Embryonic facial prominence (tissue), 1 donor: ENCODE measurements around the gene KRTAP10-8.
"Not testable (repeated sequence)": the region's sequence is repeated elsewhere in the genome, so short reads cannot be mapped to it uniquely, and the experiment has no call there.

Experiments
- DNase-seq: peaks from one replicate; pipeline ENCODE4 v3.0.0-alpha.2; 2016; ENCODE audit errors: extremely low spot score

Gene KRTAP10-8

DNA sequence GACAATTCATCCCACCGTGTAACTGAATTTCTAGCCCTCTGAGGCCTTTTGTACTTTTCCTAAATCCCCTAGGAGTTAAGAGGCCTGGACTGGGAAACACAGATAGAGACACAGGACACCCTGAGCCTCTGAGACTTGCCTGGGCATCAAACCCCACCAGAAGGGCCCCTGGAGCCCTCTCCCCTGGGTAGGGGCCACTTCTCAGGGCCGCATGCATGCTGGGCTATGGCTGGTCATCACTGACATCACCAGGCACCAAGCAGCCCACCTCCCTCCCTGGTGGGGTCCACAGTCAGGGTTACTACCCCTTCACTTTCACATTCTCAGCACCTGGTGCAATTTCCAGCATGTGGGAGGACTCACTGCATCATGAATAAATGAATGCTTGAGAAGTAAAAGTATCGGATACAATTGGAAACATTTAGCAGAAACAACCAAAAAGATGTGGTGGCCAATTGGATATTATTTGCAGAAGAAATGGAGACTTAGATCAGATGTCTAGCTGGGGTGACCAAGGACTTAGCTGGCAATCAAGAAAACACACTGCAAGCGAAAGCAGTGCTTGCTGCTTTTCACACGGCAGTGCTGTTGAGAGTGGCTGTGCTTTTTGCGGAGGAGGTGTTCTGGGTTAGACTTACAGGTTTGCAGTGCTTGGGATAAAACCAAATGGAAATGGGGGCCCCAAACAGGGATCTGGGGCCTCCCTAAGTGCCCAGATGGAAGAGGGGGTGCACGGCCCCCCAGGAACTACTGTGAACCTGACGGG lies 12.4 kb upstream of the KRTAP10-8 start:
- no peak for DNase-seq

DNA sequence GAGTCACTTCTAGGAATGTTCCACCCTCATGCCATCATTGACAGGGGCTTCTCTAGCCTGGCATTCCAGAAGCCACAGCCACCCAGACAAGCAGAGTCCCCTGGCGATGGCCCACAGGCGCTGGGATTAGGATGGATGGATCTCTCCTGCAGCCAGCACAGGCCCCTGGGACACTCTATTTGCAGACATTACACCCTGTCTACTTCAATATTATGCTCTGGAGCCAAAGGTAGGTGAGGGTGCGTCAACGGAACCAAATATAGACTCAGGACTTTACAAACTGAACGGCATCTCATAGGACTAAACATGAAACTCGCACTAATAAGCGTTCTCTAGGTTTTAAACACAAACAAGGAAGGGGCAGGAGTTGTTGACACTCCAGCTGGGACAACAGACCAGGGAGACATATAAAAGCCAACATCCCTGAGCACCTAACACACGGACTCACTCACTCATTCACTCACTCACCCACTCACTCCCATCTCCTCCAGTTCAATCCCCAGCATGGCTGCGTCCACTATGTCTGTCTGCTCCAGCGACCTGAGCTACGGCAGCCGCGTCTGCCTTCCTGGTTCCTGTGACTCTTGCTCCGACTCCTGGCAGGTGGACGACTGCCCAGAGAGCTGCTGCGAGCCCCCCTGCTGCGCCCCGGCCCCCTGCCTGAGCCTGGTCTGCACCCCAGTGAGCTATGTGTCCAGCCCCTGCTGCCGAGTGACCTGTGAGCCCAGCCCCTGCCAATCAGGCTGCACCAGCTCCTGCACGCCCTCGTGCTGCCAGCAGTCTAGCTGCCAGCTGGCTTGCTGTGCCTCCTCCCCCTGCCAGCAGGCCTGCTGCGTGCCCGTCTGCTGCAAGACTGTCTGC lies 11.5 kb upstream of the KRTAP10-8 start, which contains the start of gene KRTAP10-7:
KRTAP10-7 (plus strand) TSS at position 480 of the 861 bp plus-strand sequence; CDS start at position 505, 25 bp downstream.
- not testable (repeated sequence) for DNase-seq

DNA sequence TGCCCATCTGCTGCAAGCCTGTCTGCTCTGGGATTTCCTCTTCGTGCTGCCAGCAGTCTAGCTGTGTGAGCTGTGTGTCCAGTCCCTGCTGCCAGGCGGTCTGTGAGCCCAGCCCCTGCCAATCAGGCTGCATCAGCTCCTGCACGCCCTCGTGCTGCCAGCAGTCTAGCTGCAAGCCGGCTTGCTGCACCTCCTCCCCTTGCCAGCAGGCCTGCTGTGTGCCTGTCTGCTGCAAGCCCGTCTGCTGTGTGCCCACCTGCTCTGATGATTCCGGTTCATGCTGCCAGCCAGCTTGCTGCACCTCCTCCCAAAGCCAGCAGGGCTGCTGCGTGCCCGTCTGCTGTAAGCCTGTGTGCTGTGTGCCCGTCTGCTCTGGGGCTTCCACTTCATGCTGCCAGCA lies 10.8 kb upstream of the KRTAP10-8 start:
- DNase-seq: not testable (repeated sequence)

DNA sequence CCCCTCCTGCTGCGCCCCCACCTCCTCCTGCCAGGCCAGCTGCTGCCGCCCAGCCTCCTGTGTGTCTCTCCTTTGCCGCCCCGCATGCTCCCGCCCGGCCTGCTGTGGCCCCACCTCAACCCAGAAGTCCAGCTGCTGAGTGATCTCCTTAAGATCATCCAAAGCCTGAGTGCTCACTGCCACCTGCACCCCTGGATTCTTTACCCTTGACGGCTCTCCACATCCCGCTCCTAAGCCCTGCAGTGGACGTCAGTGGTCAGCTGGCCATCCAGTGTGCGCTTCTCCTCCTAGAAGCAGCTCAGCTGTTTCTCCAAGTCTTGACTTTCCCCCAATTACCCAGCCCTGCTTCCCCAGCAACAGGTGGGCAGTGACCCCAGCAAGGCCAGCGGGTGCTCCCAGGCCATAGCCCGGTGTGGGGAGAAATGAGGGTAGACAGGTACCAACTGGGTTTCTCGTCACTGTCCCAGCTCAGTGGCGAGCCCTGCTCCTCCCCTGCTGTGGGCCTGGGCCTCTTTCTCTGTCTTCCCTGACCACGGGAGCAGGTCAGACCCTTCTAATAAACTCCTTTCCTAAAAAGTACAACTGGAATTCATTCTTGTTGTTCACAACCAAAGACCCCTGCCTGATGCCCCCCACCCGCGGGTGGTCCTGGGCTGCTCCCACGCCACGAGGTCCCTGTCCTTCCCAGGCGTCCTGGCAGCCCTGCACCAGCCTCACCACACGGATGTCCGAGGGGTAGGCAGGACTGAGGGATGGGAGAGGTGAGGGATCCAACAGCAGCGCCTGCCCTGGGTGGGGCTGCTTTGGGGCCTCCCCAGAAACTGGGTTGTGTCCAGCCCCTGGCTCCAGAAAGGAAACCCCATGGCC lies 10.1 kb upstream of the KRTAP10-8 start:
- DNase-seq: no peak

DNA sequence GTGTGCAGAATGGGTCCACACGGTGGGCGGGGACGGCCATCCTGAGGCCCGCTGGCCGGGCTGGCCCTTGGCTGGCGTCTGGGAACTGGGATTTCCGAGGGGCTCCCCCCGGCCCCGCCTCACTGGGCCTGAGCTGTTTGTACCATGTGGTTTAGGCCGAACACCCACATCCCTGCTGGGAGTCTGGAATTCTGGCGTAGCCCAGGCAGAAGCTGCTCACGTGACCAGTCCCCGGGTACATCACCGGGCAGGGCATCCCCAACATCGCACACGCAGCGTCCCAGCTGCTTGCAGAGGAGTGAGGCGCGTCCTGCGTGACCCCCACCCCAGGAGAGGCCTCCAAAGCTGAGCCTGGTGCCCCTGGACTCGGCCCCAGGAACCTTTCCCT lies 9.4 kb upstream of the KRTAP10-8 start:
- DNase-seq: no peak

DNA sequence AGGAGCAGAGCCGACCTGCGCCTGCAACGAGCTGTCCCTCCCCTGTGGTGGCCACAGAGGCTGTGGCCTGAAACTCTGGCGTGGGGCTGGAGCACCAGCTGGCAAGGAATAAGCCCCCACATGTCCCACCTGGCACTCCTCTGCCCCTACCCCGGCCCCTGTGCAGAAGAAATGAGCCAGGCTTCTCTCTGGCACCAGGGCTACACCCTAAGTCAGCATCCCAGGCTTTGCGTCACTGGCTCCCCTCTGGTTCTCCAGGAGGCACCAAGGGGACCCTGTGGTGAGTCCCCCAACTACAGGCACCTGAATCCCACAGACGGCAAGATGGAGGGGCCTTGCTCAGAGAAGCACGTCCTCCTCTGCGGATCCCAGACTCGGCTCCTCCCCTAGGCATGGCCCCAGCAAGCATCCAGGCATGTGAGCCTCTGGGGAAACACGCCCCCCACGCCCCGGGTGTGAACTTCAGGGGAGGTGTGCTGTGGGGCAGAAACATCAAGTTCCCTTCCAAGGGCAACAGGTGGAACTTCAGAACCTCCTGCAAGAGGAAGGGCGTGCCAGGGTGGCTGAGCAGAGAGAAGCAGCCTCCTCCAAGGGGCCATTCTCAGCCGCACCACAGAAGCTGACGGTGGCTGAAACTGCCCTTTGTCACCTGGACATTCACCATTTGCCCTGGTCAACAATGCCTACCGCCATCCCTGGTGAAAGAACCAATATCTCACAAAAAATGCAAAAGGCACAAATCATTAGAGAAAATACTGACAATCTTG lies 8.6 kb upstream of the KRTAP10-8 start:
- no peak for DNase-seq

DNA sequence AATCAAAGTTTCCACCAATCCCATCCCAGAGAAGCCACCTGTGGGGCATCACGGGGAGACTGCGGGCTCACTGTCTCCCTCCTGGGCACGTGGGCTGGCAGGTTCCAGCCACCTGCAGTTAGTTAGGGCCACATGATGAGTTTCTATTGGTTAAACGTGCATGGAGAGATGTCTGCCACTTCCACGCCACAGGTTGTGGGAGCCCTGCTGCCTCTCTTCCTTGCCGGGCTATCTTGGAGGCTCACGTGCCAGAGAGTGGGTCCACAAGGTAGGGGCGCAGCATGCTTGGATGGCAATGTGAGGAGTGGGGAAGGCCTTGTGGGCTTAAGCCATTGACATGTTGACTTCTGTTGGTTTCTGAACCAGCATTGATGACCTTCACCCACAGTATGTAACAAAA lies 8.0 kb upstream of the KRTAP10-8 start:
- DNase-seq: no peak

DNA sequence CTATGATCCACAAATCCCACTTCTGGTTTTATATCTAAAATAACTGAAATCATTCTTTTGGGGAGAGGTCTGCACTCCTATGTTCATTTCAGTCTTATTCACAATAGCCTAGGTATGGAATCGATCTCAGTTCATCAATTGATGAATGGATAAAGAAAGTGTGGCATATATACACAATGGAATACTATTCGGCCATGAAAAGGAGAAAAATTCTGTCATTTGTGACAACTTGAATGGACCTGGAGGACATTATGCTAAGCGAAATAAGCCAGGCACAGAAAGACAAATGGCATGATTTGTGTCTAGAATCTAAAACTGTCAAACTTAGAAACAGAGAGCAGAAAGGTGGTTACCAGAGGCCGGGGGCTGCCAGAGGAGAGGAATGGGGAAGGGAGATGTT lies 5.4 kb upstream of the KRTAP10-8 start:
- DNase-seq: no peak

DNA sequence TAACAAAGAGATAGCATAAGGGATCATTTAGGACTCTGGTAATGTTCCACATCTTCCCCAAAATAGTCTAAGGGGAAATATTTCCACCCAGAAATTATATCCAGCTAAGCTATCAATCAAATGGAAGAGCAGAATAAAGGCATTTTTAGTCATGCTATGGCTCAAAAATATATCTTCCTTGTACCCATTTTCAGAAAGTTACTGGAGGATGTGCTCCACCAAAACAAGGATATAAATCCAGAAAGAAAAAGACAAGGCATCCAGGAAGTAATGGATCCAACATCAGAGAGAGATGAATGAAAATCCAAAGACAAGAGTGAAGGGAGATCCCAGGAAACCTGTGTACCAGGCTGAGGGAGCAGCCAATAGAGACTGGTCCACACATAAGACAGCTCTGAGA lies 2.7 kb upstream of the KRTAP10-8 start:
- no peak for DNase-seq

DNA sequence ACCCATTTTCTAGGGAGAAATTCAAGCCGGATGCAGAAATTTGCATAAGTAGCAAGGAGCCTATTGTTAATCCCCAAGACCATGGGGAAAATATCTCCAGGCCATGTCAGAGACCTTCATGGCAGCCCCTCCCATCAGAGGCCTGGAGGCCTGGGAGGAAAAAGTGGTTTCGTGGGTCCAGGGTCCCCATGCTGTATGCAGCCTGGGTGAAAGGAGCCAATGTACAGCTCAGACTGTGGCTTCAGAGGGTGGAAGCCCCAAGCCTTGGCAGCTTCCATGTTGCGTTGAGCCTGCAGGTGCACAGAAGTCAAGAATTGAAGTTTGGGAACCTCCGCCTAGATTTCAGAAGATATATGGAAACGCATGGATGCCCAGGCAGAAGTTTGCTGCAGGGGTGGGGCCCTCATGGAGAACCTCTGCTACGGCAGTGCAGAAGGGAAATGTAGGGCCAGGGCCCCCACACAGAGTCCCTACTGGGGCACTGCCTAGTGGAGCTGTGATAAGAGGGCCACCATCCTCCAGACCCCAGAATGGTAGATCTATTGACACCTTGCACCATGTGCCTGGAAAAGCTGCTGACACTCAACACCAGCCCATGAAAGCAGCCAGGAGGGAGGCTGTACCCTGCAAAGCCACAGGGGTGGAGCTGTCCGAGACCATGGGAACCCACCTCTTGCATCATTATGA lies 1.6 kb upstream of the KRTAP10-8 start:
- DNase-seq: not testable (repeated sequence)

DNA sequence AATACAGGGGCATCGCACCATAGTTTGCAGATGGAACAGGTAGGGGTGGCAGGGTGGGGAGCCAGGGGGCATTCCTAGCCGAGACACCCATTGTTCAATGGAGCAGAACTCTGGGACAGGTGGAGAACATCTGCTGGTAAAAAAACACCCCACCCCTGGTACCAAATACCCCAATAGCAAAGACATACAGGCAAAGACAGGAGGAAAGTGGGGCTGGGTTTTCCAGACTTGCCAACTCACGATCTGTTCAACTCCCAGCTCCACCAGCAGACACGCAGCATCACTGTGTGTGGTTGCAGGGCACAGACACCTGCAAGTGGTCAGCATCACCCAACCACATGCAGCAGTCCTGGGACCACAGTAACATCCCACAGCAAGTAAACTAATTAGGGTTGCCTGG lies 328 bp upstream of the KRTAP10-8 start:
- no peak for DNase-seq

DNA sequence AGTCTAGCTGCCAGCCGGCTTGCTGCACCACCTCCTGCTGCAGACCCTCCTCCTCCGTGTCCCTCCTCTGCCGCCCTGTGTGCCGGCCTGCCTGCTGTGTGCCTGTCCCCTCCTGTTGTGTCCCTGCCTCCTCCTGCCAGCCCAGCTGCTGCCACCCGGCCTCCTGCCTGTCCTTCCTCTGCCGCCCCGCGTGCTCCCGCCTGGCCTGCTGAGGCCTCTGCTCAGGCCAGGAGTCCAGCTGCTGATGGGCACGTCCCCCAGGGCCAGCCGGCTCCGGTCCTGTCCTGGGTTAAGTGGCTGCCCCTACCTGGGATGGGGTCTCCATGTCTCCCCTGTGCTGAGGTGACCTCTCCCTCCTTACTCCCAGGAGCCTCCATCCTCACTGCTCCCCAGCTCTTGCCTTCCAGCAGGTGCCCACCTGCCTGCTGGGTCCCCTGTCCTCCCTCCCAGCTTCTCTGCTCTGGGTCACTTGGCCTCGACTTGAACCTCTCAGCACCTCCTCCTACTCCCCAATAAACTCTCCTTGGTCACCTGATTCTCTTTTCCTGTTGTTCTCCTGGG lies 870 bp downstream of the KRTAP10-8 start:
- no peak for DNase-seq

DNA sequence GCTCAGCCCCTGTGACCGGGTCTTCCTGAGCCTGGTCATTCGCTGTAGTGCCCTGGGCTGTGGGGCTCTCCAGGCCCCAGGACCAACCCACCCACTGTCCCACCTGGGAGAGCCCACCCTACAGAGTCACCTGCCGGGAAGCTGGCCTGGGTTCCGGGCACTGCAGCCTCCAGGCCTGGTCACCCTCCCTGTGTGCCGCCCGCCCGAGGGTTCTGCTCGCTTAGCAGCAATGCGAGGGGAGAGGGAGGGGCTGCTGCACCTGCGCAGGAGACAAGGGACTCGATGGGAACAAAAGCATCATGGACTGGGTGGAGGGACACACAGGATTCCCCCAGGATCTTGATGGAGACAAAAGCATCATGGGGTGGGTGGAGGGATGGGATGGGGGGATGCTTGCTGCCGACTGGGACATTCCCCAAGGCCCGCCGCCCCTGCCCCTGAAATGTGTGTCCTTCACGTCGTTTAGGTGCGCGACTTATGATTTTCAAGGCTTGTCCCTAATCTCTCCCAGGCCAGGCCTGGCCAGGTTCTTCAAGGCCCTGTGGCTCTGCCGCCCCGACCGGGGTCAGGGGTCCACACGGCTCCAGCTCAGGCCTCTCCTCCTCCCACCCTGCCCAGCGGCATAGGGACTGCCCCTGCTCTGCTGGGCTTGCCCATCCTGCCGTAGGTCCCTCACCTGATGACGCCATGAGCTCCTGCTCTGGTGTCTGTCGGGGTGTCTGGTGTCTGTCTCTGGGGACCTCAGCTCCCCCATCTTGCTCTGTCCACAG lies 1.7 kb downstream of the KRTAP10-8 start:
- DNase-seq: no peak

DNA sequence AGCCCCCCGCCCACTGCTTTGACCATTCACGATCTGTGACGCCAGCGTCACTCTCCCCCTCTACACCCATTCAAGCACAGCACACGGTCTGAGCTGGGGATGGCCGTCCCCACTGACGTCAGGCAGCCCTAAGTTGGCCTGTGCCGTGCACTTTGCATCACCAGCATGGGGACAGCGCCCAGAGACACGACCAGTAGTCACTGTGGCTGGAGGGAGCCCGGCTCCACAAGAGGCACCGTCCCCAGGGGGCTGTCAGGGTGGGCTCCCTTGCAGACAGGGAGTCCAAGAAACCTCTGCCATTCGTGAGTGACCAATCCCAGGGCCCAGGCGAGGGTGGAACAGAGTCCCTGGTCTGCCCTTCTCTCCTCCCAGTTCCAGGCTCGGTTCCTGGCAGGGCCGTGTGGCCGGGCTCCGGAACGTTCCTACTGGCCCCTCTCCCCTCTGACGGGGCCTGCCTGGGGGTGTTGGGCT lies 2.3 kb downstream of the KRTAP10-8 start:
- no peak for DNase-seq

DNA sequence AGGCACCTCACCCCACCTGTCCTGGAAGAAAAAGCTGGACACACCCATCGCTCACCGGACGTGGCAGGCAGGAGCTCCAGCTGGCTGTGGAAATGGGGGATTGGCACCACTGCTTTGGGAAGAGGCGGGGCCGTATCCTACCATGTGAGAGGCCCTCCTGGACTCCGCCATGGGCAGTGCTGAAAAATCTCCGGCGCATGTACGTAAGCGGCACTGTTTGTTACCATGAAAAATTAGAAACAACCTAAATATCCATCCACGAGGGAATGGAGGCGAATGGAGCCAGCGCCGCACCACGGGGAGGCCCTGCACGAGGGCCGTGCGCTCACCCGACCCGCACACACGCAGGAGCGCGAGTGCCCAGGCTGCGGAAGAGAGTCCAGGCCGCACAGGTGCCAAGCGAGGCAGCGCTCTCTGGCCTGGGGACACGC lies 3.1 kb downstream of the KRTAP10-8 start:
- no peak for DNase-seq

DNA sequence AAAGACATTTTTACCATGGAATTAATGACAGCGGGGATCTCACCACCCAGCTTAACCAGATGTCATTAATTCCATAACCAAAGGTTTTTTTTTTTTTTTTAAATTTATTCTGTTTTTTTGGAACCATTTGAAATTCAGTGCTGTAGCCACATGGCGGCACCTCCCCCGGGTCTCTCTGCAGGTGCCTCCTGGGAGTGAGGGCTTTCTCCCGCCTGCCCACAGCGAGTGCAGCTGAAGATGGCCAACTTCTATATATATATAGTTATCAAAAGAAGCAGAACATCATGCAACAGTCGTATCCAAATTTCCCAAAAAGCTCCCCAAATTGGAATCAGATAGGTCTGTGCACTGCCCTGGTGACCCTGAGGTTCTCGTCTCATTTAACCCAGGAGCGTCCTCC lies 3.6 kb downstream of the KRTAP10-8 start:
- DNase-seq: no peak

DNA sequence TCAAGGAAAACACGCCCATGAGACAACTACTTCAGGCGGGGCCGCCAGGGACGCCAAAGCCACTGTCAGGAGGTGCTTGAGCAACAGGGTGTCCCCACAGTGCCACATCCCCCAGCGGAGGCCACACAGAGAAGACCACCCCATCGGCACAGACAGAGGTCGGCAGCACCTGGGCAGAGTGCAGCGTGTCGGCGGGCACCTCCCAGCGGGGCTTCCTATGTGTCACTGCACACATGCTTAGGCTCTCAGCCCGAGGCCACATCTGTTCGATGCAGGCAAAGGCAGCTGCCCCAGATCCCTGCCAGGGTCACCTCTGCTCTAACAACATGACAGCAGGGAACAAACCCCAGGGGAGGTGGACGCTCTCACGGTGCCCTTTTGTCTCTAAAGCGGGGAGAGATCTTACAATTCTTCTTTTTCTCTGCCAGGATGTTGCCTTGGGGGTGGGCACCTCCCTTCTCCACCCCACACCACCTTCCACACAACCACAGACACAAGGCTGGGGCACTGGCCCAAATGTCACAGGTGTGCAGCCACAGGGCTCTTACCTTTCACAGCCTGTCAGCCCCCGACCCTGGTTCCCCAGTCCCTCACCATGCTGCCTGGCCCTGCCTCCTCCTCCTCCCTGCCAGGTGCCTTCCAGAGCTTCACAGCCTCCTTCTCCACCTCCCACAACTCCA lies 4.2 kb downstream of the KRTAP10-8 start:
- no peak for DNase-seq

DNA sequence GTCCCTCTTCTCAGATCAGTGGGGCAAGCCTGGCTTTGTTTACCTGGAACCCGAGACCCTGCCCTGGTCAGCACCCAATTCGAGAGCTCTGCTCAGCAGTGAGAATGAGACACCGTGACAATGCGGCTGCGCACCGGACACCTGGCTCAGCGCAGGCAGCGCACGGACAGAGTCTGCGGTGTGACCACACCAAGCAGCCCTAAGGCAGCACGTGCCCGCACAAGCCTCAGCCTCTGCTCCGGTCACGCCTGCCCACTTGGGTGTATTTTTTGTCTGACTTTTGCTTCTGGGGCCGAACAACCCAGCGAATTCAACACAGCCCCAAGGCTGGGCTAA lies 4.7 kb downstream of the KRTAP10-8 start:
- DNase-seq: no peak

DNA sequence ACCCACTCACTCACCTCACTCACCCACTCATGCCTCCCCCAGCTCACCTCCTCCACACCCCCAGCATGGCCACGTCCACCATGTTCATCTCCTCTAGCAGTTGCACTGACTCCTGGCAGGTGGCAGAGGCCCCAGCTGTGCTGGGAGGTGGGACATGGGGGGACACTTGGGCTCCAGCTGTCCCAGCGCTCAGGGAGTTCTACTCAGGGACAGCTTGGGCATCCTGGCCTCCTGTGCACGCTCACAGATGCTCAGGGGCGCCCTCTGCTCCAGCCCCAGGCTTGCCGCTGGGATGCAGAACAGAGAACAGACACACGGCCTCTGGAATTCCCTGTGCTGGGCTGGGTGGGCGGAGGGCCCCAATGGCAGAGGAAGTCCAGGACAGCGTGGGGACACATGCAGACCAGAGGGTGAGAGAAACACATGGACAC lies 5.2 kb downstream of the KRTAP10-8 start:
- DNase-seq: no peak
